Hepatocyte (in vitro differentiated cells): ENCODE data around the gene EDA2R. TPM values are rescaled to one million over a fixed set of nuclear protein-coding genes. Genes with fewer than 3 reads are reported as not detected.

Experiments used
- DNase-seq: peaks from one replicate; pipeline ENCODE4 v3.0.0-alpha.2; 2016; ENCODE audit warnings: low spot score
- H2AFZ ChIP-seq: fragments of 200-600 bp; sonication (generic); 2 replicates; pipeline ENCODE4 v1.6.0; 2016; ENCODE audit warnings: antibody characterized with exemption, mild to moderate bottlenecking
- H3K27ac ChIP-seq: fragments of 200-600 bp; sonication (generic); 2 replicates; pipeline ENCODE4 v1.5.1; 2016; ENCODE audit warnings: mild to moderate bottlenecking
- H3K27me3 ChIP-seq: fragments of 200-600 bp; sonication (generic); 2 replicates; pipeline ENCODE4 v1.6.1; 2016
- H3K36me3 ChIP-seq: fragments of 200-600 bp; sonication (generic); replicated peaks from 2 replicates; pipeline ENCODE4 v1.5.1; 2016; ENCODE audit warnings: low read depth; ENCODE audit not compliant: insufficient read depth
- H3K4me1 ChIP-seq: fragments of 200-600 bp; sonication (generic); 2 replicates; pipeline ENCODE4 v1.5.1; 2016; ENCODE audit warnings: mild to moderate bottlenecking, moderate library complexity; ENCODE audit not compliant: insufficient read depth
- H3K4me2 ChIP-seq: fragments of 200-600 bp; sonication (generic); 2 replicates; pipeline ENCODE4 v1.6.0; 2016
- H3K4me3 ChIP-seq: fragments of 200-600 bp; sonication (generic); 2 replicates; pipeline ENCODE4 v1.5.1; 2016; ENCODE audit warnings: mild to moderate bottlenecking
- H3K79me2 ChIP-seq: fragments of 200-600 bp; sonication (generic); 2 replicates; pipeline ENCODE4 v1.6.0; 2017; ENCODE audit warnings: mild to moderate bottlenecking
- H3K9me2 ChIP-seq: fragments of 200-600 bp; sonication (generic); replicated peaks from 2 replicates; pipeline ENCODE4 v1.6.0; 2017; ENCODE audit warnings: mild to moderate bottlenecking; ENCODE audit not compliant: insufficient read depth
- H3K9me3 ChIP-seq: fragments of 200-600 bp; sonication (generic); 2 replicates; pipeline ENCODE4 v1.5.1; 2016; ENCODE audit warnings: low read depth, mild to moderate bottlenecking
- H4K20me1 ChIP-seq: fragments of 200-600 bp; sonication (generic); 2 replicates; pipeline ENCODE4 v1.6.0; 2016; ENCODE audit warnings: mild to moderate bottlenecking; ENCODE audit not compliant: insufficient read depth, poor library complexity, severe bottlenecking
- CTCF ChIP-seq: fragments of 200-600 bp; sonication (generic); IDR thresholded peaks from 2 replicates; pipeline ENCODE4 v1.5.1; 2016; ENCODE audit warnings: antibody characterized with exemption, mild to moderate bottlenecking; ENCODE audit not compliant: poor library complexity
- EZH2 ChIP-seq: fragments of 200-600 bp; sonication (generic); IDR thresholded peaks from 2 replicates; pipeline ENCODE4 v1.6.1; 2016; ENCODE audit warnings: antibody characterized with exemption, mild to moderate bottlenecking, borderline replicate concordance
- EZH2phosphoT487 ChIP-seq: fragments of 200-600 bp; sonication (generic); IDR thresholded peaks from one replicate; pipeline ENCODE4 v1.6.1; 2018; ENCODE audit warnings: antibody characterized with exemption, mild to moderate bottlenecking, low read depth, moderate library complexity; ENCODE audit not compliant: unreplicated experiment, severe bottlenecking
- WGBS: methylation state at CpG from one replicate; pipeline ENCODE4 v1.1.6; 2016; ENCODE audit warnings: low lambda C conversion rate; ENCODE audit errors: missing lambda C conversion rate; 5-methylcytosine and 5-hydroxymethylcytosine counted together
- polyA plus RNA-seq: library from polyadenylated mRNA; unstranded; fragments of >200 nt; fragmentation: Nextera tagmentation; extraction: Ambion mirVana; gene quantifications from 2 replicates; pipeline ENCODE4 v1.2.1, GENCODE V29; 2016
- total RNA-seq: library from RNA; depleted of rRNA; stranded (reverse); fragments of >200 nt; gene quantifications from 2 replicates; pipeline ENCODE4 v1.2.3, GENCODE V29; 2014

Gene EDA2R
- total and polyA plus RNA-seq, 2 experiments from 2014 or later, result 2.3 to 4.8 TPM

- DNase-seq, result no peak
- no peak overlapping the region for H3K27ac ChIP-seq
- TF ChIP-seq EZH2, result no peak
- no peak for TF ChIP-seq CTCF
- no peaks in the 10 kb centered on the region for H3K79me2 ChIP-seq
- H3K27me3 ChIP-seq, result no peaks in the 10 kb centered on the region
- 43% methylated on average over 1 of the region's 1 CpG for WGBS
- H3K4me3 ChIP-seq, result no peak overlapping the region
- H3K9me3 ChIP-seq, result no peaks in the 10 kb centered on the region
- no peaks in the 10 kb centered on the region for H3K9me2 ChIP-seq
- H3K4me1 ChIP-seq, result no peaks in the 10 kb centered on the region
- no peaks in the 10 kb centered on the region for H3K36me3 ChIP-seq
- H2AFZ ChIP-seq, result no peak overlapping the region
- no peaks in the 10 kb centered on the region for H4K20me1 ChIP-seq
- no peak overlapping the region for H3K4me2 ChIP-seq
These were observed 36.4 kb downstream of the EDA2R start for GRCh38 chrX:66602381-66602938.

- Histone ChIP-seq H3K27ac (no peak overlapping the region), H3K4me3 (no peak overlapping the region), H3K9me3 (no peaks in the 10 kb centered on the region), H2AFZ (no peak overlapping the region), H3K36me3 (no peaks in the 10 kb centered on the region), H3K4me2 (no peak overlapping the region), H3K27me3 (no peaks in the 10 kb centered on the region), H3K79me2 (no peaks in the 10 kb centered on the region), H3K4me1 (no peaks in the 10 kb centered on the region), H3K9me2 (no peaks in the 10 kb centered on the region), H4K20me1 (no peaks in the 10 kb centered on the region)
- DNase-seq, result no peak
- TF ChIP-seq EZH2phosphoT487 (no peak), EZH2 (no peak)
These were observed 37.4 kb downstream of the EDA2R start for GRCh38 chrX:66601522-66601921.

- H3K4me2 ChIP-seq, result no peak overlapping the region
- no peak overlapping the region for H3K4me3 ChIP-seq
- no peaks in the 10 kb centered on the region for H4K20me1 ChIP-seq
- peaks cover 4% of the 10 kb centered on the region for H3K9me3 ChIP-seq
- no peaks in the 10 kb centered on the region for H3K27me3 ChIP-seq
- DNase-seq, result no peak
- no peak overlapping the region for H2AFZ ChIP-seq
- TF ChIP-seq EZH2phosphoT487 (no peak), EZH2 (no peak), CTCF (no peak)
- WGBS, result 40% methylated on average over 1 of the region's 1 CpG
- H3K9me2 ChIP-seq, result no peaks in the 10 kb centered on the region
- H3K4me1 ChIP-seq, result no peaks in the 10 kb centered on the region
- no peak overlapping the region for H3K27ac ChIP-seq
- H3K36me3 ChIP-seq, result no peaks in the 10 kb centered on the region
- no peaks in the 10 kb centered on the region for H3K79me2 ChIP-seq
These were observed 59.7 kb downstream of the EDA2R start for GRCh38 chrX:66579219-66579618.

- no peak overlapping the region for H3K4me2 ChIP-seq
- no peaks in the 10 kb centered on the region for H3K79me2 ChIP-seq
- H3K4me3 ChIP-seq, result no peak overlapping the region
- H4K20me1 ChIP-seq, result no peaks in the 10 kb centered on the region
- no peaks in the 10 kb centered on the region for H3K9me3 ChIP-seq
- no peak overlapping the region for H2AFZ ChIP-seq
- TF ChIP-seq EZH2, result no peak
- TF ChIP-seq EZH2phosphoT487, result no peak
- TF ChIP-seq CTCF, result no peak
- no peak for DNase-seq
- H3K4me1 ChIP-seq, result no peaks in the 10 kb centered on the region
- H3K9me2 ChIP-seq, result no peaks in the 10 kb centered on the region
- no peak overlapping the region for H3K27ac ChIP-seq
- H3K27me3 ChIP-seq, result no peaks in the 10 kb centered on the region
- no peaks in the 10 kb centered on the region for H3K36me3 ChIP-seq
These were observed 84.9 kb downstream of the EDA2R start for GRCh38 chrX:66553973-66554372.
